Testis (tissue), 3 donors: ENCODE data around the gene ZNF319. TPM values are rescaled to one million over a fixed set of nuclear protein-coding genes. Genes with fewer than 3 reads are reported as not detected.

Source experiments
- DNase-seq: peaks from one replicate; pipeline ENCODE4 v3.0.0-alpha.2; 2019
- H3K27ac ChIP-seq, 2 donors: fragments of 200-600 bp; sonication (generic); one replicate each; pipeline ENCODE4 v1.5.1; 2019
- H3K27me3 ChIP-seq: fragments of 200-600 bp; sonication (generic); one replicate; pipeline ENCODE4 v1.5.1; 2019
- H3K36me3 ChIP-seq: fragments of 200-600 bp; sonication (generic); one replicate; pipeline ENCODE4 v1.5.1; 2017; ENCODE audit warnings: low read depth; ENCODE audit errors: missing control alignments
- H3K4me1 ChIP-seq: fragments of 200-600 bp; sonication (generic); one replicate; pipeline ENCODE4 v1.5.1; 2019
- H3K4me3 ChIP-seq, 2 donors: fragments of 200-600 bp; sonication (generic); one replicate each; pipeline ENCODE4 v1.5.1; 2017 to 2019
- H3K9me3 ChIP-seq: fragments of 200-600 bp; sonication (generic); one replicate; pipeline ENCODE4 v1.5.1; 2017
- POLR2A ChIP-seq: fragments of 450-650 bp; IDR thresholded peaks from one replicate; pipeline ENCODE4 v1.6.1; 2017; ENCODE audit warnings: antibody characterized with exemption, mild to moderate bottlenecking, moderate library complexity
- WGBS, 2 donors: methylation state at CpG; one replicate each; pipeline ENCODE4 v1.1.5; 2018; 5-methylcytosine and 5-hydroxymethylcytosine counted together
- intact Hi-C: fragments of 100-400 bp; cut with DNase I; formaldehyde crosslinking; loops from one replicate; pipeline ENCODE4 v1.15.1; 2023; ENCODE audit warnings: low total_unique reads
- polyA plus RNA-seq: library from polyadenylated mRNA; stranded (reverse); fragments of 350-450 nt; fragmentation: Illumina TruSeq; extraction: RNeasy Lipid Tissue Mini Kit (QIAGEN cat#74804); gene quantifications from one replicate; pipeline ENCODE4 v1.2.3, GENCODE V29; 2014; ENCODE audit warnings: low read depth, low replicate concordance; ENCODE audit not compliant: insufficient read depth
- total RNA-seq, 2 donors: library from RNA; depleted of rRNA; stranded (reverse); fragments of >200 nt; gene quantifications; one replicate each; pipeline ENCODE4 v1.2.3, GENCODE V29; 2016
- TF ChIP-seq, protein P1 (sequence below), 3 experiments: fragments of 450-650 bp in 2 of 3; fragments of 200-600 bp in 1 of 3; sonication (generic) in 1 of 3; IDR thresholded peaks; one replicate each; pipeline ENCODE4 v1.5.1; 2016 to 2019; ENCODE audit warnings: antibody characterized with exemption in 3 of 3, mild to moderate bottlenecking in 2 of 3, moderate library complexity in 1 of 3

Gene ZNF319
- total and polyA plus RNA-seq, 3 donors from 2014 or later, result 10.4 to 12.1 (median 11.2) TPM

DNA sequence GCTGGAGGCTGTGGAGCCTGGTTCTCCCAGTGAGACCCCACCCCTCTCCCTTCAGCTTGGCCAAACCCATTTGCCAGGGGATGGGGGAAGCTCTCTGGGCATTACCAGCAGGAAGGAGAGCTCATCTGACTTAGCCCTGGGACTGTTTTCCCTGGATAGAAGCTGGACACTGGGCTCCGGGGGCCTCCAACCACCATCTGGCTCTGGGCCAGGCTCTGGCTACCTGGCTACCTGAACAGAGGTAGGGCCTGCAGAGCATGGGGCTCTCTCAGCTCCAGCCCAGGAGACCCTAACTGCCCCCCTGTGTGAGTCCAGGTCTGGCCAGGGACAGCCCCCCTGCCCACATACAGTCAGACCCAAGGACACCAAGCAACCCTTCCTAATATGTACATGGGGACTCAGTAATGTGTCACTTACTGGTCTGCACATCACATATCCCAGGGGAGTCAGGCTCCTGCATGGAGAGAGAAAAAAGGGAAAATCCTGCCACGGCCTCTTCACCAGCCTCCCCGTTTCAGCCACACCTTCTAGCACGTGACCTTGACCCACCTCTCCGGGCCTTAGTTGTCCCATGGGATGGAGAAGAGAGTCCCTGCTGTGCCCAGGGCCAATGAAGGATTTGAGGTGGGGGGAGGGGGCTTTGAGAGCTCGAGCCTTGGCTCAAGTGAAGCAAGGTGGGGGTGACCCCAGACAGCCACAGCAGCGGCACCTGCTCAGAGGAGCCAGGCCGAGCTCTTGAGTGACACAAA lies 43.4 kb downstream of the ZNF319 start:
- WGBS, 2 donors, result 65 to 68% methylated on average over 6 to 8 of the region's 8 CpGs
- intact Hi-C loops, result no loop called here

GRCh38 chr16:57956270-57956808 lies 44.1 kb downstream of the ZNF319 start:
- WGBS, 2 donors, result 89 to 95% methylated on average over 8 of the region's 8 CpGs
- Histone ChIP-seq H3K27me3 (no peaks in the 10 kb centered on the region), H3K36me3 (no peaks in the 10 kb centered on the region), H3K27ac (no peak overlapping the region), H3K4me1 (peaks cover 7% of the 10 kb centered on the region), H3K4me3 (no peak overlapping the region), H3K9me3 (no peaks in the 10 kb centered on the region)
- TF ChIP-seq, protein P1, sequence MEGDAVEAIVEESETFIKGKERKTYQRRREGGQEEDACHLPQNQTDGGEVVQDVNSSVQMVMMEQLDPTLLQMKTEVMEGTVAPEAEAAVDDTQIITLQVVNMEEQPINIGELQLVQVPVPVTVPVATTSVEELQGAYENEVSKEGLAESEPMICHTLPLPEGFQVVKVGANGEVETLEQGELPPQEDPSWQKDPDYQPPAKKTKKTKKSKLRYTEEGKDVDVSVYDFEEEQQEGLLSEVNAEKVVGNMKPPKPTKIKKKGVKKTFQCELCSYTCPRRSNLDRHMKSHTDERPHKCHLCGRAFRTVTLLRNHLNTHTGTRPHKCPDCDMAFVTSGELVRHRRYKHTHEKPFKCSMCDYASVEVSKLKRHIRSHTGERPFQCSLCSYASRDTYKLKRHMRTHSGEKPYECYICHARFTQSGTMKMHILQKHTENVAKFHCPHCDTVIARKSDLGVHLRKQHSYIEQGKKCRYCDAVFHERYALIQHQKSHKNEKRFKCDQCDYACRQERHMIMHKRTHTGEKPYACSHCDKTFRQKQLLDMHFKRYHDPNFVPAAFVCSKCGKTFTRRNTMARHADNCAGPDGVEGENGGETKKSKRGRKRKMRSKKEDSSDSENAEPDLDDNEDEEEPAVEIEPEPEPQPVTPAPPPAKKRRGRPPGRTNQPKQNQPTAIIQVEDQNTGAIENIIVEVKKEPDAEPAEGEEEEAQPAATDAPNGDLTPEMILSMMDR (IDR thresholded peaks at IDR 0.05), result no peak
- no peak for TF ChIP-seq POLR2A
- DNase-seq, result no peak
- intact Hi-C loops, result no loop called here

More for the DNA sequence above, 43.4 kb downstream of the ZNF319 start:
- no peak for DNase-seq
- no peaks in the 10 kb centered on the region for H3K36me3 ChIP-seq
- H3K27ac ChIP-seq, result no peak overlapping the region
- TF ChIP-seq POLR2A, result no peak
- TF ChIP-seq, protein P1 (IDR thresholded peaks at IDR 0.05), result no peak
- H3K9me3 ChIP-seq, result no peaks in the 10 kb centered on the region
- H3K4me3 ChIP-seq, result no peak overlapping the region
- peaks cover 7% of the 10 kb centered on the region for H3K4me1 ChIP-seq
- H3K27me3 ChIP-seq, result no peaks in the 10 kb centered on the region

DNA sequence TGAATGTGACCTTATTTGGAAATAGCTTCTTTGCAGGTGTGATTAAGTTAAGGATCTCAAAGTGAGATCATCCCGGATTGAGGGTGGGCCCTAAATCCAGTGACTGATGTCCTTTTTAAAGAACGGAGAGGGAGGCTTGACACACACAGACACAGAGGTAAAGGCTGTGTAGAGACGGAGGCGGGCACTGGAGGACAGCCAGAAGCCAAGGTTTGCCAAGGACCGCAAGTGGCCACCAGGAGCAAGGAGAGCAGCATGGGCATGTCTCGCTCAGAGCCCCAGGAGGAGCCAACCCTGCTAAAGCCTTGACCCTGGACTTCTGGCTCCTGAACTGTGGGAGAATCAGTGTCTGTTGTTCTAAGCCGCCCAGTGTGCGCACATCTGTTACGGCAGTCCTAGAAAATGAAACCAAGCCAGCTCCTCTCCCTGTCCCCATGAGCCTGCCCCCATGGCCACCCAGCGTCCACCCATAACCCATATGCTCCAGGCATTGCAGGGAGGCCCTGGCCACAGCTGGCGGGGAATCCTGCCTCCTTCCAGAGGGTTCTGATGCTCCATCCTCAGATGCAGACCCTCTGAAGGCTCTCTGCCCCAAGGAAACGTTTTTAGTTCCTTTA lies 44.8 kb downstream of the ZNF319 start:
- Histone ChIP-seq H3K36me3 (no peaks in the 10 kb centered on the region), H3K27ac (no peak overlapping the region), H3K4me1 (peaks cover 7% of the 10 kb centered on the region), H3K4me3 (no peak overlapping the region), H3K27me3 (no peaks in the 10 kb centered on the region), H3K9me3 (no peaks in the 10 kb centered on the region)
- TF ChIP-seq POLR2A, result no peak
- TF ChIP-seq, protein P1 (IDR thresholded peaks at IDR 0.05), result no peak
- intact Hi-C loops, result no loop called here
- DNase-seq, result peak; percentile 68
- WGBS, 2 donors, result 55 to 61% methylated on average over 11 to 12 of the region's 12 CpGs

DNA sequence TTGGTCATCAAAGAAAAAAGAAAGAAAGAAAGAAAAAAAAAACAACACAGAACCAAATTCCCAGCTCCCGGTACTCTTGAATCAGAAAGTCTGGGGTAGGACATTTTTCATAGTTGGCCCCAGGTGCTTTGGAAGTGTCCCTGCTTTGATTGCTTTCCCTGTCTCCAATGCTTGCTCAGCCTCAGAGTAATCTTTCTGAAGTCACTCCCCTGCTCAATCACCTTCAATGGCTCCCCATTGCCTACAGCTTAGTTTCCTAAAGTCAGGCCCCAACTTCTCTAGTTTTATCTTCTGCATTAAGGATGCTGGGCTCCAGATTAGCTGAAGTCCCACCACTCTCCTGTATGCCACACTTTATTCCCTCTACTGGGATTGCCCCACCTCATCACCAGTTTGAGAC lies 46.6 kb downstream of the ZNF319 start:
- H3K36me3 ChIP-seq, result no peaks in the 10 kb centered on the region
- H3K27me3 ChIP-seq, result no peaks in the 10 kb centered on the region
- H3K4me3 ChIP-seq, result no peak overlapping the region
- H3K4me1 ChIP-seq, result peaks cover 7% of the 10 kb centered on the region
- H3K9me3 ChIP-seq, result no peaks in the 10 kb centered on the region
- TF ChIP-seq POLR2A, result no peak
- TF ChIP-seq, protein P1 (IDR thresholded peaks at IDR 0.05), result no peak
- no peak overlapping the region for H3K27ac ChIP-seq
- WGBS, 2 donors, result 100% methylated on average over 1 of the region's 1 CpG
- no peak for DNase-seq
- intact Hi-C loops, result no loop called here
